GM13977 (cell line): ENCODE results near the gene LMOD3.

Experiments used
- DNase-seq: peaks from one replicate; pipeline ENCODE4 v3.0.0; 2012; ENCODE audit warnings: low spot score
- in situ Hi-C: fragments of 300-500 bp; cut with MboI; formaldehyde crosslinking; loops from one replicate; pipeline ENCODE4 v1.12.0; 2022; ENCODE audit warnings: low sequenced_read_pairs, low pct_unique_long_range_greater_than_20kb, mixed read lengths, inconsistent platforms; ENCODE audit not compliant: unreplicated experiment
- TF ChIP-seq, protein P1 (sequence below): IDR thresholded peaks from 2 replicates; pipeline ENCODE4 v1.5.1; 2012; ENCODE audit warnings: mild to moderate bottlenecking, control low read depth; ENCODE audit not compliant: insufficient read depth; ENCODE audit errors: extremely low read depth, missing control alignments

LMOD3 gene

DNA sequence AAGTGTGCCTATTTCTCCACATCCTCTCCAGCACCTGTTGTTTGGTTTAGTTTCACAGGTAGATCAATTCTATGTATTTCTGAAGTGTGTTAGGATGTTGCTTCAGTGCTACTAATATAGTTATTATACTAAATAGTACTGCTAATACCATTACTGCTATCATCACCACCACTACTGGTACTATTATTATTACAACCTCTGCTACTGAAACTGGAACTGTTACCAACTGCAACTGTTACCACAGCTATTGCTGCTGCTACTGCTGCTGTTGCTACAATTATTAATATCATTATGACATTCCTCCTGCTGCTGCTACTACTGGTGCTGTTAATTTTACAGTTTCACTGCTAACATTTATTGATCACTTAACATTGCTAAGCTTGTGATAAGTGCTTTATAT lies 8.3 kb upstream of the LMOD3 start:
- TF ChIP-seq, protein P1, sequence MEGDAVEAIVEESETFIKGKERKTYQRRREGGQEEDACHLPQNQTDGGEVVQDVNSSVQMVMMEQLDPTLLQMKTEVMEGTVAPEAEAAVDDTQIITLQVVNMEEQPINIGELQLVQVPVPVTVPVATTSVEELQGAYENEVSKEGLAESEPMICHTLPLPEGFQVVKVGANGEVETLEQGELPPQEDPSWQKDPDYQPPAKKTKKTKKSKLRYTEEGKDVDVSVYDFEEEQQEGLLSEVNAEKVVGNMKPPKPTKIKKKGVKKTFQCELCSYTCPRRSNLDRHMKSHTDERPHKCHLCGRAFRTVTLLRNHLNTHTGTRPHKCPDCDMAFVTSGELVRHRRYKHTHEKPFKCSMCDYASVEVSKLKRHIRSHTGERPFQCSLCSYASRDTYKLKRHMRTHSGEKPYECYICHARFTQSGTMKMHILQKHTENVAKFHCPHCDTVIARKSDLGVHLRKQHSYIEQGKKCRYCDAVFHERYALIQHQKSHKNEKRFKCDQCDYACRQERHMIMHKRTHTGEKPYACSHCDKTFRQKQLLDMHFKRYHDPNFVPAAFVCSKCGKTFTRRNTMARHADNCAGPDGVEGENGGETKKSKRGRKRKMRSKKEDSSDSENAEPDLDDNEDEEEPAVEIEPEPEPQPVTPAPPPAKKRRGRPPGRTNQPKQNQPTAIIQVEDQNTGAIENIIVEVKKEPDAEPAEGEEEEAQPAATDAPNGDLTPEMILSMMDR, result no peak
- DNase-seq, result peak; percentile 14
- in situ Hi-C loops, result no loop called here

DNA sequence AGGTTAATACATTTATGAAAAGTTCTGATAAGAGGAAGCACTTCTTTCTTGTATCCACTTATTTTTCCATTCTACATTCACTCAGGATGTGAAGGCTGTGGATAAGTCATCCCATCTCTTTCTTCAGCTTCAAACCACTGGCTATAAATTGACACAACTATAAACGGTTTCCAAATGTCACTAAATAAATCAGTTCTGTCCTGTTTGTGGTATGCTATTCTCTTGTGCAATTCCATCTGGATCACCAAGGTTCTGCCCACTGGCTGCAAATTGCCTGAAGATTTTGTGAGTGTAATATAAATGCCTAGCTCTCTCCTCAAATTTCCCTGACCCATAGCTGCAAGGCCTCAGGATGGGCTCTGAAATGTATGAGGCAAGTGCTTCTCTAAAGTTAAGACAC lies 7.1 kb upstream of the LMOD3 start:
- in situ Hi-C loops, result no loop called here
- TF ChIP-seq, protein P1, result no peak
- no peak for DNase-seq

DNA sequence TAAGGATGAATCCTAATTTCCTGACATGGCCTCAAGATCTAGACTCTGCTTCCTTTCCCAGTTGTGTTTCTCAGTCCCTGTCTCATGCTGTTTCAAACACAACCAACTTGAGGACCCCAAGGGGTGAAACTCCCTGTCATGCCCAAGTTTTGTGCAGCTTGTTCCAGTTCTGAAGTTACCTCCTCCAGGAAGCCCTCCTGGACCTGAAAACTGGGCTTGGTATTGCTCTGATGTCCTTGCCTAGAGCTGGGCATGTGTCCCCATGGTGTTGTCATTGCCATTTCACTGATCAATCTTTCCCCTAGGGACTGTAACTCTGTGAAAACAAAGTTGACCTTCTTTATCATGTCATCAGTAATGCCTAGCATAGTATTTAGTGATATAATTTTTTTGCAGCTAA lies 6.1 kb upstream of the LMOD3 start:
- TF ChIP-seq, protein P1, result no peak
- DNase-seq, result no peak
- in situ Hi-C loops, result no loop called here

DNA sequence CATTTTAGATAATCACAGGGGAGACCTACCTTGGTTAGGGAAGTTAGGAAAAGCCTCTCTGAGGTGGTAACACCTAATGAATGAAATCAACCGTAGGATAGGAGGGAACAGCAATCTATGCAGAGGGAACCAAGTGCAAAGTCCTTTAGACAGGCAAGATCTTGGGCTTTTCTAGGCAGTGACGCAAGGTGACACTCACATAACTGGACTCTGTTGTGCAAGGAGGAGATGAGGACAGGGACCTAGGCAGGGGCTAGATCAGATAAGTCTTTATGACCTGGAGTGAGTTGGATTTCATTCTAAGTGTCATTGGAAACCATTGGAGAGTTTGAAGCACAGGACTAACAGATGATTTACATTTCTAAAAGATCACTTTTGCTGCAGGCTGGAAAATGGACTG lies 4.6 kb upstream of the LMOD3 start:
- DNase-seq, result no peak
- in situ Hi-C loops, result no loop called here
- TF ChIP-seq, protein P1, result no peak

DNA sequence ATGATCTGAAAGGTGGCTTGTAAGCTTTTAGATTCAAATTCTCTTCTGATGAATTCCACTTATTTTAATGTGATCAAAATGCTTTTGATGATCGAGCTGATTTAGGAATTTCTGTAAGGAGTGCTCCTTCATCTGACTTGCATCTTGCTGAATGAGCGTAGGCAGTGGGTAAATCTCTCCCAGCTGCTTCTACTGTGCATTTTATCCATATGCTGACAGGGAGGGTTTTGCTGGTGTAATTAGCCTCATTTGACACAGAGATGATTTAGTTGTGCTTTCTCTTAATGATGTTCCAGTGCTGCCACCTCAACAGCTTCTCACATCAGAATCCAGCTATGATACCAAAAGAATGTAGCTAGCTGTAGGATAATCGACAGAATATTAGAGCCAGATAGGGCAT lies 3.8 kb upstream of the LMOD3 start:
- no peak for DNase-seq
- TF ChIP-seq, protein P1, result no peak
- in situ Hi-C loops, result no loop called here

DNA sequence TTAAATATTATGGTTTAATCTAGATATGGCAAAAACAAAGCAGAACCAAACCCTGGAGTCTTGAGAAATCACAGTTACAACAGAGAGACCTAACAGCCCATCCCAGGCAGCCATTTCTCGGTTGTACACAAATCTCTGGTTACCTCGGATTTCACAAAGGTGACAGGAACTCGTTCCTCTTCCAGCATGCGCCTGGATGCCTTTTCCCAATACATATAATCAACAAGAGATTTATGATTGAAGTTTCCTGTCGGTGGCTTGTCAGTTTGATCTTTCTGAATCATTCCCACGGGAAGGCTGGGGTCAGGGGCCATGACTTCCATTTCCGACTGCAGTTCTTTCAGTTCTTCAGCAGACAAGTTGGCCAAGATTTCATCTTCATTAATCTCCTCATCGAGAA lies 445 bp downstream of the LMOD3 start:
- TF ChIP-seq, protein P1, result no peak
- DNase-seq, result no peak
- in situ Hi-C loops, result no loop called here

DNA sequence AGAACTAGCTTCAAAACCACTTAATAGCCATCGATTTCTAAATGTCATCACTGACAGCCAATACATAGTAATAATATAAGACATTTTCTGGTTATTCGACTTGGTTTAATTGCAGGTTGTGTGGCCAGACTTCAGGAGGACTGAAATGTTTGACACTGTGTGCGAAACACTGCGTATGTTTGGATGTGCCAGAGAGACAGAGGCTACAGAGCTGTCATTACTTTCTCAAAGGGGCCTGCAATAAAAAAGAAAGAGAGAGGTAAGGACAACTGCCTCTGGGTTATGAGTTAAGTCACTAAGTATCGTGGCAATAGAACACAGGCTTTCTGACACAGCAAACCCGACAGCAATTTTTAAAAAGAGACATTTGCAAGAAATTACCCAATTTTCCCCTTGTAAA lies 882 bp downstream of the LMOD3 start:
- in situ Hi-C loops, result no loop called here
- no peak for DNase-seq
- TF ChIP-seq, protein P1, result no peak
